Fibroblast of skin of scalp (primary cell): Measurements from ENCODE around the gene LMBRD1.

Experiments
- DNase-seq: peaks from one replicate; pipeline ENCODE4 v3.0.0-alpha.2; 2013

Gene LMBRD1

DNA sequence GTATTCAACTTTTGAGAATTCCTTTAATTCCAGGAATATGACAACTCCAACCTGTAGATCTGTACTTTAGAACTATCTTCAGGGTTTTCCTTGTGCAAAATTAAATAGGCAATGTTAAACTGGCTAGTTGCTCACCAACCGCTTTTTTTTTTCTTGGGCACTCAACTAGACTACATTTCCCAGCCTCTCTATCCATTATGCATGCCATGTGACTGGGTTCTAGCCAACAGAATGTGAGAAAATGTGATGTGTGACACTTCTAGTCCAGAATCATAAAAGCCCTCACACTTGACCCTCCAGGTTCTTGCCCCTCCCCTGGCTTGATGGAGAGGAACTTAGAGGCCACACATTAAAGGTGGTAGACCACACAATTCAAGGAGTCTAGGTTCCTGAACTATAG lies 166.0 kb downstream of the LMBRD1 start:
- DNase-seq = no peak

GRCh38 chr6:69627625-69628024 lies 169.2 kb downstream of the LMBRD1 start:
- DNase-seq = no peak

DNA sequence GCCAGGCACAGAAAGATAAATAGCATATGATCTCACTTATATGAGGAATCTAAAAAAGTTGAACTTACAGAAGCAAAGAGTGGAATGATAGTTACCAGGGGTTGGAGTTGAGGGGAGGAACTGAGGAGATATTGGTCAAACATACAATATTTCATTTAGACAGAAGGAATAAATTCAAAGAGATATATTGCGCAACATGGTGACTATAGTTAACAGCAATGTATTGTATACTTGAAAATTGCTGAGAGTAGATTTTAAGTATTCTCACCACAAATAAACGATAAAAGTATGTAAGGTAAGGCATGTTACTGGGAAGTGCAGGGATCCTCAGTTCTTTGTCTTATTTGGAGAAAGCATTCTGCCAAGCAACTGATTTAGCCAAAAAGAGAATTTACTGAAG lies 171.9 kb downstream of the LMBRD1 start:
- no peak for DNase-seq
